ENCODE measurements around the gene CNTNAP2. TPM values are rescaled to one million over a fixed set of nuclear protein-coding genes. Genes with fewer than 3 reads are reported as not detected.

The CNTNAP2 gene
- total and polyA plus RNA-seq, 4 donors: 0.14 to 2.3 (median 1.1) TPM

DNA sequence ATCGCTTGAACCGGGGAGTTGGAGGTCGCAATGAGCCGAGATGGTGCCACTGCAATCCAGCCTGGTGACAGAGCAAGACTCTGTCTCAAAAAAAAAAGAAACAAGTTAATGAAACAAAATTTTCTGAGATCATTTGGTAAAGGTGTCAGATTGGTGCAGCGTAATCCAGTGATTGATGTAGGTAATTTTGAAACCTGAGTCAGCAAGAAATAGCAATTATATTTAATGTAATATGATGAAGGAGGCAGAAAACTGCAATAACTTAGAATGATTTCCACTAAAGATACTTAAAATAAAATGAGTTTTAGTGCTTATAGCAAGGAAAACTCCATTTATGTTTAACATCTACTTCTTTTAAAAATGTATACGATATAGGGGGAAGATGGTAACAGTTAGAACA lies 1424.1 kb downstream of the CNTNAP2 start:
- WGBS: 80% methylated on average over 6 of the region's 6 CpGs
- TF ChIP-seq, protein P1, sequence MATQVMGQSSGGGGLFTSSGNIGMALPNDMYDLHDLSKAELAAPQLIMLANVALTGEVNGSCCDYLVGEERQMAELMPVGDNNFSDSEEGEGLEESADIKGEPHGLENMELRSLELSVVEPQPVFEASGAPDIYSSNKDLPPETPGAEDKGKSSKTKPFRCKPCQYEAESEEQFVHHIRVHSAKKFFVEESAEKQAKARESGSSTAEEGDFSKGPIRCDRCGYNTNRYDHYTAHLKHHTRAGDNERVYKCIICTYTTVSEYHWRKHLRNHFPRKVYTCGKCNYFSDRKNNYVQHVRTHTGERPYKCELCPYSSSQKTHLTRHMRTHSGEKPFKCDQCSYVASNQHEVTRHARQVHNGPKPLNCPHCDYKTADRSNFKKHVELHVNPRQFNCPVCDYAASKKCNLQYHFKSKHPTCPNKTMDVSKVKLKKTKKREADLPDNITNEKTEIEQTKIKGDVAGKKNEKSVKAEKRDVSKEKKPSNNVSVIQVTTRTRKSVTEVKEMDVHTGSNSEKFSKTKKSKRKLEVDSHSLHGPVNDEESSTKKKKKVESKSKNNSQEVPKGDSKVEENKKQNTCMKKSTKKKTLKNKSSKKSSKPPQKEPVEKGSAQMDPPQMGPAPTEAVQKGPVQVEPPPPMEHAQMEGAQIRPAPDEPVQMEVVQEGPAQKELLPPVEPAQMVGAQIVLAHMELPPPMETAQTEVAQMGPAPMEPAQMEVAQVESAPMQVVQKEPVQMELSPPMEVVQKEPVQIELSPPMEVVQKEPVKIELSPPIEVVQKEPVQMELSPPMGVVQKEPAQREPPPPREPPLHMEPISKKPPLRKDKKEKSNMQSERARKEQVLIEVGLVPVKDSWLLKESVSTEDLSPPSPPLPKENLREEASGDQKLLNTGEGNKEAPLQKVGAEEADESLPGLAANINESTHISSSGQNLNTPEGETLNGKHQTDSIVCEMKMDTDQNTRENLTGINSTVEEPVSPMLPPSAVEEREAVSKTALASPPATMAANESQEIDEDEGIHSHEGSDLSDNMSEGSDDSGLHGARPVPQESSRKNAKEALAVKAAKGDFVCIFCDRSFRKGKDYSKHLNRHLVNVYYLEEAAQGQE (IDR thresholded peaks at IDR 0.05): no peak
- TF ChIP-seq, protein P2, sequence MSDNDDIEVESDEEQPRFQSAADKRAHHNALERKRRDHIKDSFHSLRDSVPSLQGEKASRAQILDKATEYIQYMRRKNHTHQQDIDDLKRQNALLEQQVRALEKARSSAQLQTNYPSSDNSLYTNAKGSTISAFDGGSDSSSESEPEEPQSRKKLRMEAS (IDR thresholded peaks at IDR 0.05): no peak
- TF ChIP-seq JUND (IDR thresholded peaks at IDR 0.05) (no peak), RXRA (IDR thresholded peaks at IDR 0.05) (no peak), YY1 (IDR thresholded peaks at IDR 0.05) (no peak), NR2F2 (IDR thresholded peaks at IDR 0.05) (no peak), FOXA2 (IDR thresholded peaks at IDR 0.05) (no peak), GABPA (IDR thresholded peaks at IDR 0.05 in 1 of 2, conservative IDR thresholded peaks at IDR 0.05 in 1 of 2) (no peak), HNF4G (IDR thresholded peaks at IDR 0.05) (no peak), EGR1 (IDR thresholded peaks at IDR 0.05; ENCODE audit: low read depth in 2 of 2) (no peak), SP1 (IDR thresholded peaks at IDR 0.05) (no peak), HNF4A (conservative IDR thresholded peaks at IDR 0.05) (no peak)
- TF ChIP-seq, protein P3, sequence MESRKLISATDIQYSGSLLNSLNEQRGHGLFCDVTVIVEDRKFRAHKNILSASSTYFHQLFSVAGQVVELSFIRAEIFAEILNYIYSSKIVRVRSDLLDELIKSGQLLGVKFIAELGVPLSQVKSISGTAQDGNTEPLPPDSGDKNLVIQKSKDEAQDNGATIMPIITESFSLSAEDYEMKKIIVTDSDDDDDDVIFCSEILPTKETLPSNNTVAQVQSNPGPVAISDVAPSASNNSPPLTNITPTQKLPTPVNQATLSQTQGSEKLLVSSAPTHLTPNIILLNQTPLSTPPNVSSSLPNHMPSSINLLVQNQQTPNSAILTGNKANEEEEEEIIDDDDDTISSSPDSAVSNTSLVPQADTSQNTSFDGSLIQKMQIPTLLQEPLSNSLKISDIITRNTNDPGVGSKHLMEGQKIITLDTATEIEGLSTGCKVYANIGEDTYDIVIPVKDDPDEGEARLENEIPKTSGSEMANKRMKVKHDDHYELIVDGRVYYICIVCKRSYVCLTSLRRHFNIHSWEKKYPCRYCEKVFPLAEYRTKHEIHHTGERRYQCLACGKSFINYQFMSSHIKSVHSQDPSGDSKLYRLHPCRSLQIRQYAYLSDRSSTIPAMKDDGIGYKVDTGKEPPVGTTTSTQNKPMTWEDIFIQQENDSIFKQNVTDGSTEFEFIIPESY (IDR thresholded peaks at IDR 0.05): no peak
- TF ChIP-seq, protein P4, sequence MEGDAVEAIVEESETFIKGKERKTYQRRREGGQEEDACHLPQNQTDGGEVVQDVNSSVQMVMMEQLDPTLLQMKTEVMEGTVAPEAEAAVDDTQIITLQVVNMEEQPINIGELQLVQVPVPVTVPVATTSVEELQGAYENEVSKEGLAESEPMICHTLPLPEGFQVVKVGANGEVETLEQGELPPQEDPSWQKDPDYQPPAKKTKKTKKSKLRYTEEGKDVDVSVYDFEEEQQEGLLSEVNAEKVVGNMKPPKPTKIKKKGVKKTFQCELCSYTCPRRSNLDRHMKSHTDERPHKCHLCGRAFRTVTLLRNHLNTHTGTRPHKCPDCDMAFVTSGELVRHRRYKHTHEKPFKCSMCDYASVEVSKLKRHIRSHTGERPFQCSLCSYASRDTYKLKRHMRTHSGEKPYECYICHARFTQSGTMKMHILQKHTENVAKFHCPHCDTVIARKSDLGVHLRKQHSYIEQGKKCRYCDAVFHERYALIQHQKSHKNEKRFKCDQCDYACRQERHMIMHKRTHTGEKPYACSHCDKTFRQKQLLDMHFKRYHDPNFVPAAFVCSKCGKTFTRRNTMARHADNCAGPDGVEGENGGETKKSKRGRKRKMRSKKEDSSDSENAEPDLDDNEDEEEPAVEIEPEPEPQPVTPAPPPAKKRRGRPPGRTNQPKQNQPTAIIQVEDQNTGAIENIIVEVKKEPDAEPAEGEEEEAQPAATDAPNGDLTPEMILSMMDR (IDR thresholded peaks at IDR 0.05; ENCODE audit: low read depth, low read length, missing input control): no peak
- TF ChIP-seq, protein P5, sequence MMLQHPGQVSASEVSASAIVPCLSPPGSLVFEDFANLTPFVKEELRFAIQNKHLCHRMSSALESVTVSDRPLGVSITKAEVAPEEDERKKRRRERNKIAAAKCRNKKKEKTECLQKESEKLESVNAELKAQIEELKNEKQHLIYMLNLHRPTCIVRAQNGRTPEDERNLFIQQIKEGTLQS (IDR thresholded peaks at IDR 0.05): no peak
- Histone ChIP-seq H3K4me1 (ENCODE audit: control insufficient read depth in 4 of 4, insufficient read depth in 4 of 4, low read length in 3 of 4) (no peaks in the 10 kb centered on the region), H3K9ac (ENCODE audit: low read depth in 1 of 2, low read length in 2 of 2) (no peak overlapping the region), H3K27ac (ENCODE audit: low read depth in 1 of 2, low read length in 2 of 2) (no peak overlapping the region), H3K36me3 (ENCODE audit: control insufficient read depth in 4 of 4, insufficient read depth in 3 of 4, low read depth in 1 of 4, low read length in 3 of 4) (no peaks in the 10 kb centered on the region), H3K27me3 (ENCODE audit: control insufficient read depth in 4 of 4, insufficient read depth in 4 of 4, low read length in 3 of 4) (peaks cover 0 to 4% (median 0%) of the 10 kb centered on the region in 4 donors), H3K4me3 (ENCODE audit: low read depth in 1 of 3, low read length in 3 of 3) (no peak overlapping the region), H3K9me3 (ENCODE audit: control insufficient read depth in 4 of 4, low read length in 3 of 4) (no peaks in the 10 kb centered on the region)
- DNase-seq (ENCODE audit: low spot score): no peak

DNA sequence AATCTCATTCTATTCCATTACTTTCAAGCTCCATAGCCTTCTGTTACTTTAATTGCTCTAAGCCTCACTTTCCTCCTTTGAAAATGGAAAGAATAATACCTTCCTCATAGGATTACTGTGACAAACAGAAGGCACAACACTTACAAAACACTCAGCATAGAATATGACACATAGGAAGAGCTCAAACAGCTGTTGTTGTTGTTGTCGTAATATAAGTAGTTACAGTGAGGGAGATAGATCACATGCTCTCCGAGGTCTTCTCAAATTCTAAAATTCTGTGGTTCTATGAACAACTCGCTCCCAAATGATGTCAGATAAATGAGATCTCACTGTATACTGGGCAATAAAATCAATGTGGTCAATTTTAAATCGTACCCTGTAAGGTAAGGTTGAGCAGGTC lies 1424.7 kb downstream of the CNTNAP2 start:
- Histone ChIP-seq H3K9me3 (ENCODE audit: control insufficient read depth in 4 of 4, low read length in 3 of 4) (no peaks in the 10 kb centered on the region), H3K4me1 (ENCODE audit: control insufficient read depth in 4 of 4, insufficient read depth in 4 of 4, low read length in 3 of 4) (no peaks in the 10 kb centered on the region), H3K27me3 (ENCODE audit: control insufficient read depth in 4 of 4, insufficient read depth in 4 of 4, low read length in 3 of 4) (peaks cover 0 to 4% (median 0%) of the 10 kb centered on the region in 4 donors), H3K27ac (ENCODE audit: low read depth in 1 of 2, low read length in 2 of 2) (no peak overlapping the region), H3K4me3 (ENCODE audit: low read depth in 1 of 3, low read length in 3 of 3) (no peak overlapping the region), H3K36me3 (ENCODE audit: control insufficient read depth in 4 of 4, insufficient read depth in 3 of 4, low read depth in 1 of 4, low read length in 3 of 4) (no peaks in the 10 kb centered on the region), H3K9ac (ENCODE audit: low read depth in 1 of 2, low read length in 2 of 2) (no peak overlapping the region)
- DNase-seq (ENCODE audit: low spot score): no peak
- whole genome bisulfite sequencing: 59% methylated on average over 4 of the region's 4 CpGs
- TF ChIP-seq HNF4G (IDR thresholded peaks at IDR 0.05): no peak
- TF ChIP-seq GABPA (IDR thresholded peaks at IDR 0.05 in 1 of 2, conservative IDR thresholded peaks at IDR 0.05 in 1 of 2): no peak
- TF ChIP-seq, protein P5 (IDR thresholded peaks at IDR 0.05): no peak
- no peak for TF ChIP-seq HNF4A (conservative IDR thresholded peaks at IDR 0.05)
- no peak for TF ChIP-seq TAF1 (conservative IDR thresholded peaks at IDR 0.05)
- TF ChIP-seq, protein P3 (IDR thresholded peaks at IDR 0.05): no peak
